TTC549 (cell line): ENCODE results near the gene SETD1A.

Experiments
- FAIRE-seq: peaks from 2 replicates; lab custom pipeline; 2012; peaks lifted over from hg19 to GRCh38; lab: Jason Lieb, UNC

Gene SETD1A

DNA sequence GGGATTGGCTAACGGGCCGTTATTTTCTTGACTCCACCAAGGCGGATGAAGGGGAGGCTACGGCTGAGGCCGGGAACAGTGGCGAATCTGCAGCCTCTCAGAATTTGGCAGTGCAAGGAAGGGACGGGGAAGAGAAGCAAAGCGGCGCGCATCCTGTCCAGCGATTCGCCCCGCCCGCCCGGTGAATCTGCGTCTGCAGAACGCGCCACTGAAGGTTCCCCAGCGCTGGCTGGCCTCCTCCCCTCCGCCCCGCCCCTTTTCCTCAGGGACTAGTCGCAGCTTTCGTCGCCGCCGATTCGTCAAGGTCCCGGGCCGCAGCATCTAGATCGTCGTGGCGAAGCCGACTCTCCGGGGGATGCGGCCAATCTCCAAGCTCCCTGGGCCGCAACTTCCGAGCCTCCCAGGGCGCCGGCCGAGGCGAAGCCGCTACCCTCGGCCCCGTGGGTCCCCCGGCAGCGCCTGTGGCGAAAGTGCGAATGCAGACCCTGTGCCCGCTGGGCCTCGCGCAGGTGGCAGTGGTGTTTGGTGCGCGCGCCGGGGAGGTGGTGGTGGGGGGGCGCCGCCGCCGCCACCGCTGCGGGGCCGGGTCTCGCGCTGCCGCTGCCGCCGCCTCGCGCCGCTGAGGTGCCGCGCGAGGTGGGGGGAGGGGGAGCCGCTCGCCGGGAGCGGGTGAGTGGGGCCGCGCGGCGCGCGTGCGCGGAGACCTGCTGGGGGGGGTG lies at the start of gene SETD1A:
Gene SETD1A, plus strand, starts transcription at position 299 of the 719 bp plus-strand sequence. CDS start 978 bp downstream, outside the sequence.
- no peak for FAIRE-seq

GRCh38 chr16:30910427-30911029 lies 47.0 kb upstream of the SETD1A start:
- no peak for FAIRE-seq

GRCh38 chr16:30912794-30913412 lies 44.7 kb upstream of the SETD1A start:
- FAIRE-seq, result no peak

DNA sequence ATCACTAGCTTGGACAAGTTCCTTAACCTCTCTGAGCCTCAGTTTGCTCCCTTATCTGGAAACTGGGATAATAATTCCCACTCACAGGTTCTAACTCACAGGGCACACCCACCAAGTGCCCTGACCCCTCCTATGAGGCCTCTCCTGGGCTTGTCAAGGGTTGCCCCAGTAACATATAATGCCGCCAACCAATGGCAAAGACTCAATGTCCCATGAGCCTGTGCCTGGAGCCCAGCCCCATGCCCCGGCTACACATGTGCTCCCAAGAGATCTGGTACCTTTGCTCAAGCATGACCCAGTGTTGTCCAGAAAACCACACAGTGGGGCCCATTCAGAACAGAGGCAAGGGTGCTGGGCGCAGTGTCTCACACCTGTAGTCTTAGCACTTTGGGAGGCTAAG lies 42.7 kb upstream of the SETD1A start:
- no peak for FAIRE-seq

- FAIRE-seq, result no peak
Observed at GRCh38 chr16:30918614-30919013, 38.9 kb upstream of the SETD1A start.

- FAIRE-seq, result no peak
Observed at GRCh38 chr16:30920891-30921290, 36.7 kb upstream of the SETD1A start.

DNA sequence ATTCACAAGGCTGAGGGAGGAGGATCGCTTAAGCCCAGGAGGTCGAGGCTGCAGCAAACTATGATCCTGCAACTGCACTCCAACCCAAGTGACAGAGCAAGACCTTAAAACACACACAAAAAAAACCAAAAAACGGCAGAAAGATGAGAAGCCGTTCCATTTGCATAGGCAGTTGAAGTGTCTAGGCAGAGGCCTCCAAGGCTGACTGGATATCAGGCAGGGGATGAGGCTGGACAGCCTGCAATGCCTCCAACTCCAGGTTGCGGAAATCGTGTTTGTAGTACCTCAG lies 36.2 kb upstream of the SETD1A start:
- FAIRE-seq, result peak; percentile 68

DNA sequence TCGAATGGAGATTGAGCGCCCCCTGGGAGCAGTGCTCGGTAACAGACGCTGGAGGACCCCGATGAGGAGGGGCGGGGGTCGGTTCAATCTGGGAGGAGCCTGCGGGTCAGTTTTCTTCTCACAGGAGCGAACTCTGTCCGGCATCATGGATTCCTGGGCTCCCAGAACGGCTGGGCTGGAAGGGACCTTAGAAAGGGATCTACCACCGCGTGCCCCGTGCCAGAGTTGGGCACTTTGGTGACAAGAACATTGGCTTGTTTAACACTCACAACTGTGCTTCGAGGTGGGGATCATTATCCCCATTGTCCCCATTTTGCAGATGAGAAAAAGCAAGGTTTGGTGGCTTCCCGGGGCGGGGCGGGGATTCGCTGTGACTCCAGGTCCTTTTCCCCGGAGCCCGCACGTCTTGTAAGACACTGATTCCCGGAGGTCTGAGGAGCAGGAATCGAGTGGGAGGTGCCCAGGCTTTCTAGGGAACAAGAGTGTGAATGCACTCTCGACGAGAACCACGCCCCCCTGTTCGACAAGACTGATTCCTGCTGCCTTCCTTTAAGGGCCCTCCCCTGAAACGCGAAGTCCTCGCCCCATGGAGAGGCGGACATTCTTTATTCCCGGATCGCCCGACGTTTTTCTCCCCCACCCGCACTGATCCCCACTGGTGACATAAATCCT lies 35.7 kb upstream of the SETD1A start:
- FAIRE-seq, result no peak

GRCh38 chr16:30922420-30922959 lies 35.1 kb upstream of the SETD1A start:
- peak; percentile 97 for FAIRE-seq

GRCh38 chr16:30922960-30923535 lies 34.5 kb upstream of the SETD1A start:
- FAIRE-seq, result peak; percentile 92

GRCh38 chr16:30923554-30924075 lies 33.9 kb upstream of the SETD1A start, which contains the start of gene FBXL19:
FBXL19 (plus strand) TSS chr16:30923572; CDS start chr16:30925755, 2,183 bp downstream.
- no peak for FAIRE-seq

- FAIRE-seq, result no peak
Observed at GRCh38 chr16:30924076-30924912, 33.3 kb upstream of the SETD1A start.

GRCh38 chr16:30924913-30925631 lies 32.5 kb upstream of the SETD1A start:
- FAIRE-seq, result no peak

DNA sequence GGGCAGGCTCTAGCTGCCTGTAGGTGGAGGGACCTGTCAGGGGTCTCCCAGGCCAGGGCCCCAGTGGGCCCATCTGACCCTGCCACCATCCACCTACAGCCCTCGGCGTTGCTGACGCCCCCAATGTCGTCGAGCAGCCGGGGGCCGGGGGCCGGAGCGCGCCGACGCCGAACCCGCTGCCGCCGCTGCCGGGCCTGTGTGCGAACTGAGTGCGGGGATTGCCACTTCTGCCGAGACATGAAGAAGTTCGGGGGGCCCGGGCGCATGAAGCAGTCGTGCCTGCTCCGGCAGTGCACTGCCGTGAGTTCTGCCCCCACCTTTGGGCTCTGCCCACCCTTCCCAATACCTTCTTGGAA lies 31.9 kb upstream of the SETD1A start:
- FAIRE-seq, result no peak

DNA sequence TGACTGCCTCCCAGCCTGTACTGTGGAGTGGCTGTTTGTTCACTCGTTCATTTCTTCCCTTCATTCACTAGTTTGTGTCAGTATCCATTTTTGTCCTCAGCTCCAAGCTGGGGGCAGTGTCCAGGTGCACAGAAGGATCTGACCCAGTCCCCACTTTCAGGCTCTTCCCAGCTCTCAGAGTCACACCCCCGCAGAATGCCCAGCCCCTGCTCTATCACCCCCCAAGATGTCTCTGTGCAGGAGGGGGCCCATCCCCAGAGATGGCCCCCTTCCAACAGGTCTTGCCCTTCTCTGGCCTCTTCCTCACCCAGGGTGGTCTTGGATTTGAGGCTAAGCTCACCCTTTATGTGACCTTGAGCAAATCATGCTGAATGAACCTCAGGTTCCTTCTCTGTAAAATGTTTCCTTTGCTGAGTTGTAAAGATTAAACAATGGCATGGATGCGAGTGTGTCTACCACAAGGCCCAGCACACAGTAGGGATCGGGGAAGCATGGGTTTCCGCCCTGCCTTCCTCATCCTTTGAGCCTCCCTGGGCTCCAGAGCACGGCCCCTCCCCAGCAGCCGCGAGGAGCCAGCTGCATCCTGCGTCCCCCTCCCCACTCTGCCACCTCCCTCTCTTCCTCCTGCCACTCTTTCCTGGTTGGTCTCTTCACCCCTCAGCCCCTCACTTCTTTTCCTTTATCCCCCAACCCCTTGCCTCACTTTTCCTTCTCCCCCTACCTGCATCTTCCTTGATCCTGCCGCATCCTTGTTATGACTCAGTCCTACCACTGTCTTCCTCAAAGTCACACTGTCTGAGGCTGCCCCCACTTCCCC lies 31.4 kb upstream of the SETD1A start:
- no peak for FAIRE-seq

- no peak for FAIRE-seq
Observed at GRCh38 chr16:30926937-30927788, 30.4 kb upstream of the SETD1A start.

DNA sequence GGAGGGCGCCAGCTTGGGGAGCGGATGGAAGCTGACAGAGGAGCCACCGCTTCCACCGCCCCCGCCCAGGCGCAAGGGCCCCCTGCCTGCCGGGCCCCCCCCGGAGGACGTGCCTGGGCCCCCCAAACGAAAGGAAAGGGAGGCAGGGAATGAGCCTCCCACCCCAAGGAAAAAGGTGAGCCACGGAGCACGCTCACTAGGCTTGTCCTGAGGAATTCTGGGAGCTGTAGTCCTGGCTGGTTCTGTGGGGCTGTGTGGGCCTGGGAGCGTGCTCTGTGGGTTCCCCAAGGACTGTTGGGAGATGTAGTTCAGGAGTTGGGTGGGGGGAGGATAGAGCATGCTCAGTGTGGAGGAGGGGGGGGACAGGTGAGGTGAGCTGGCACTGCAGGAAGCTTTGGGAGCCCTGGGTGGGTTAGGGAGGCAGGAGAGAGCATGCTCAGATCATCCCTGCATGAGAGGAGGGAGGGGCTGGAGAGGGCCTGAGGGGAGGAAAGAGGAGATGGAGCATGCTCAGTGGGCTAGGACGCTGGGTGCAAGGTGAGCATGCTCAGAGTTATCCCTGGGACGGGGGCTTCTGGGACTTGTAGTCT lies 29.7 kb upstream of the SETD1A start:
- no peak for FAIRE-seq

- no peak for FAIRE-seq
Observed at GRCh38 chr16:30928390-30928789, 29.2 kb upstream of the SETD1A start.
